HG03354 (cell line): ENCODE results near the gene ABLIM1.

Experiments
- ATAC-seq: cut with Tn5 transposase; IDR thresholded peaks from one replicate; pipeline ENCODE4 v1.9.1; 2021; ENCODE audit warnings: mild to moderate bottlenecking; ENCODE audit not compliant: unreplicated experiment, poor library complexity, severe bottlenecking

Gene ABLIM1

GRCh38 chr10:114628106-114628505 lies 30.0 kb downstream of the ABLIM1 start:
- no peak for ATAC-seq

- no peak for ATAC-seq
Measured at GRCh38 chr10:114626841-114627240, 31.2 kb downstream of the ABLIM1 start.

GRCh38 chr10:114624951-114625780 lies 32.9 kb downstream of the ABLIM1 start:
- ATAC-seq = no peak

- no peak for ATAC-seq
Measured at GRCh38 chr10:114624422-114624821, 33.7 kb downstream of the ABLIM1 start.

- ATAC-seq = no peak
Measured at GRCh38 chr10:114623661-114624294, 34.3 kb downstream of the ABLIM1 start.

- ATAC-seq = no peak
Measured at GRCh38 chr10:114623155-114623554, 34.9 kb downstream of the ABLIM1 start.

GRCh38 chr10:114618722-114619121 lies 39.4 kb downstream of the ABLIM1 start:
- no peak for ATAC-seq

GRCh38 chr10:114616516-114616915 lies 41.6 kb downstream of the ABLIM1 start:
- ATAC-seq = no peak

- ATAC-seq = no peak
Measured at GRCh38 chr10:114616103-114616502, 42.0 kb downstream of the ABLIM1 start.

- ATAC-seq = peak; percentile 96
Measured at GRCh38 chr10:114615600-114616007, 42.5 kb downstream of the ABLIM1 start.

- no peak for ATAC-seq
Measured at GRCh38 chr10:114613237-114613979, 44.7 kb downstream of the ABLIM1 start.

GRCh38 chr10:114611617-114612016 lies 46.5 kb downstream of the ABLIM1 start:
- ATAC-seq = no peak

GRCh38 chr10:114609518-114610426 lies 48.3 kb downstream of the ABLIM1 start:
- ATAC-seq = no peak

GRCh38 chr10:114607358-114607998 lies 50.6 kb downstream of the ABLIM1 start:
- ATAC-seq = no peak

- ATAC-seq = peak; percentile 73
Measured at GRCh38 chr10:114605155-114605797, 52.8 kb downstream of the ABLIM1 start.

GRCh38 chr10:114604357-114605130 lies 53.5 kb downstream of the ABLIM1 start:
- peak; percentile 8 for ATAC-seq

- no peak for ATAC-seq
Measured at GRCh38 chr10:114603948-114604347, 54.1 kb downstream of the ABLIM1 start.

GRCh38 chr10:114603303-114603702 lies 54.8 kb downstream of the ABLIM1 start:
- ATAC-seq = no peak
